Motor neuron (in vitro differentiated cells): ENCODE results near the gene ANKRD13B. TPM values are rescaled to one million over a fixed set of nuclear protein-coding genes. Genes with fewer than 3 reads are reported as not detected.
"Not testable (repeated sequence)": the region's sequence is repeated elsewhere in the genome, so short reads cannot be mapped to it uniquely, and the experiment has no call there.

Experiments used
- ATAC-seq, 8 experiments: fragments of 200-7000 bp; cut with Tn5 transposase; replicated peaks in 6 of 8; 2 replicates each; pipeline ENCODE4 v1.8.0; 2021; ENCODE audit warnings: mild to moderate bottlenecking in 8 of 8, moderate library complexity in 8 of 8
- H3K27ac ChIP-seq, 2 donors: fragments of 250-450 bp; sonication (Bioruptor Pico); 2 replicates each; pipeline ENCODE4 v1.9.0; 2021; ENCODE audit warnings: antibody characterized with exemption in 2 of 2, mild to moderate bottlenecking in 2 of 2, moderate library complexity in 1 of 2
- H3K4me1 ChIP-seq, 2 donors: fragments of 250-450 bp; sonication (Bioruptor Pico); replicated peaks in 1 of 2; 2 replicates each; pipeline ENCODE4 v1.6.1; 2021; ENCODE audit warnings: antibody characterized with exemption in 2 of 2, mild to moderate bottlenecking in 2 of 2, moderate library complexity in 1 of 2
- H3K4me3 ChIP-seq, 5 donors: fragments of 250-450 bp; sonication (Bioruptor Pico); 2 replicates each; pipeline ENCODE4 v1.9.0; 2021; ENCODE audit warnings: antibody characterized with exemption in 5 of 5, mild to moderate bottlenecking in 5 of 5, moderate library complexity in 4 of 5
- WGBS, 10 experiments: fragments of 450-650 bp; shearing (Covaris generic); methylation state at CpG; one replicate each; pipeline ENCODE4 v1.0.0; 2022; 5-methylcytosine and 5-hydroxymethylcytosine counted together
- in situ Hi-C, 9 experiments: fragments of 400-800 bp; cut with MboI; loops; one replicate each; pipeline ENCODE4 v1.15.0; 2021; ENCODE audit warnings: low sequenced_read_pairs in 9 of 9, low pct_unique_long_range_greater_than_20kb in 2 of 9; ENCODE audit not compliant: unreplicated experiment in 9 of 9
- total RNA-seq, 8 experiments: library from RNA; unstranded; fragments of 300-600 nt; gene quantifications; 2 replicates each; pipeline versions ENCODE4 v1.2.3 to v1.2.4, GENCODE V29; 2022

ANKRD13B gene
- 10 to 100 TPM in 7 of 8 experiments, 1 to 10 TPM in 1; 8.9 to 24.4 (median 17.8) TPM for total RNA-seq

- Histone ChIP-seq H3K4me3 (peak within 1 kb of the TSS; percentile 75 to 98 (median 88)), H3K27ac (peak within 1 kb of the TSS; percentile 68 to 79), H3K4me1 (peaks cover 58 to 62% of the 10 kb centered on the region in 2 donors)
- in situ Hi-C loops, result no loop called here
- 7 to 20% methylated on average over 1 to 3 of the region's 96 CpGs; no CpG with 5 or more reads in 8 of the 10 experiments for WGBS, 10 experiments
- peak in 5 of 8 experiments; percentile 6 to 21 (median 17) for ATAC-seq
These were observed at the start of gene ANKRD13B for GRCh38 chr17:29592850-29593551. Gene ANKRD13B (plus strand): TSS chr17:29593132. CDS start chr17:29593622, 490 bp downstream.

DNA sequence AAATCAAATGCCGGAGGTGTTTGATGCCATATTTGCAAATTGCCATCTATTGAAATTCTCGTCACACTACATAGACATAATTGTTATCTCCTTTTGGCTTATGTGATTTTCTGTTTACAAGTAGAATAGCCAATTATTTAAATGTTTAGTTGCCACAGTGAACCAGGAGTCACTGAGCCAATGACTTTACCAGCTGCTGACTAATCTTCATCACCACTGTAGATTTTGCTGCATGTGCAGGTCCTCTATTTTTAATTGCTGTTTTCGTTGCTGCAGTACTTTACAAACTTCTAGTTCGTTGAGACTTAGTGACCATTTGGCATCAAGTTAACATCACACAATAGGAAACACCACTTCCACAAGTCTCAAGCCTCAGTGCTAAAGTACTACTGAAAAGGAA lies 48.9 kb upstream of the ANKRD13B start:
- ATAC-seq, result no peak
- H3K4me3 ChIP-seq, result no peak overlapping the region
- in situ Hi-C loops, result loop anchor here in 3 of 9 experiments (25.0 kb wide), 2 partner anchors 157 to 182 kb away; partner anchors contain the start of gene TAOK1 (in 2 of the 3)
- H3K4me1 ChIP-seq, result peaks cover 0 to 7% of the 10 kb centered on the region in 2 donors
- 91 to 100% (median 100%) methylated on average over 1 to 4 of the region's 4 CpGs; no CpG with 5 or more reads in 3 of the 10 experiments for WGBS, 10 experiments
- H3K27ac ChIP-seq, result no peak overlapping the region

GRCh38 chr17:29546085-29546484 lies 46.8 kb upstream of the ANKRD13B start:
- Histone ChIP-seq H3K27ac (no peak overlapping the region), H3K4me1 (peaks cover 0 to 14% of the 10 kb centered on the region in 2 donors), H3K4me3 (no peak overlapping the region)
- 78 to 100% (median 100%) methylated on average over 1 of the region's 1 CpG; no CpG with 5 or more reads in 3 of the 10 experiments for WGBS, 10 experiments
- in situ Hi-C loops, result loop anchor here in 3 of 9 experiments (25.0 kb wide), 2 partner anchors 159 to 184 kb away; partner anchors contain the start of gene TAOK1 (in 2 of the 3)
- ATAC-seq, result peak in 4 of 8 experiments; percentile 58 to 92 (median 88)

DNA sequence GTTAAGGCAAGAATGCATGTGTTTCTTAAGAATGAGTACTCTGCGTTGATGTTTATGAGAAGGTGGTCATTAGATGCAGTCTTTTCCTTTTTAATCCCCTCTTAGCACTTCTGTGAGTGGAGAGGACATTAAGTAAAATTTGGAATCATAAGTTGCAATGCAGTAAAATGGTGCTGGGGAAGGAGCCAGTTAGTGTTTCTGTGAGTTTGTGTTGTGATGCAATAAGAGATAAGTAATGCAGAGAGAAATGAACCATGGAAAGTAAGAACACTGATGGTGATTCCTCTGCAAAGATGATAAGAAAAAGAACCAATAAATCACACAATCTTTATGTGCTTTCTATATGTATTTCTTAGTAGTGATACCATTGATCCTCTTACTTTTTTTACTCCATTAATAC lies 46.1 kb upstream of the ANKRD13B start:
- 60 to 100% (median 100%) methylated on average over 1 of the region's 1 CpG; no CpG with 5 or more reads in 5 of the 10 experiments for WGBS, 10 experiments
- H3K4me1 ChIP-seq, result peaks cover 0 to 14% of the 10 kb centered on the region in 2 donors
- H3K4me3 ChIP-seq, result no peak overlapping the region
- in situ Hi-C loops, result loop anchor here in 3 of 9 experiments (25.0 kb wide), 2 partner anchors 160 to 185 kb away; partner anchors contain the start of gene TAOK1 (in 2 of the 3)
- H3K27ac ChIP-seq, result no peak overlapping the region
- ATAC-seq, result no peak

- H3K27ac ChIP-seq, result no peak overlapping the region
- peaks cover 0 to 14% of the 10 kb centered on the region in 2 donors for H3K4me1 ChIP-seq
- peak in 4 of 8 experiments; percentile 48 to 83 (median 62) for ATAC-seq
- in situ Hi-C loops, result loop anchor here in 3 of 9 experiments (25.0 kb wide), 2 partner anchors 162 to 187 kb away; partner anchors contain the start of gene TAOK1 (in 2 of the 3)
- no peak overlapping the region for H3K4me3 ChIP-seq
- WGBS, 10 experiments, result 0 to 47% (median 21%) methylated on average over 1 to 5 of the region's 5 CpGs; no CpG with 5 or more reads in 1 of the 10 experiments
These were observed 43.6 kb upstream of the ANKRD13B start for GRCh38 chr17:29549177-29549923.

GRCh38 chr17:29555840-29556239 lies 37.1 kb upstream of the ANKRD13B start:
- Histone ChIP-seq H3K27ac (no peak overlapping the region), H3K4me1 (no peaks in the 10 kb centered on the region), H3K4me3 (no peak overlapping the region)
- ATAC-seq, result peak in 1 of 8 experiments; percentile 43
- in situ Hi-C loops, result loop anchor here in 2 of 9 experiments (25.0 kb wide), 1 partner anchor 169 kb away; the partner anchor contains the start of gene TAOK1 (in 2 of the 2)
- WGBS, 10 experiments, result 17 to 100% (median 28%) methylated on average over 1 to 3 of the region's 3 CpGs; no CpG with 5 or more reads in 3 of the 10 experiments

- Histone ChIP-seq H3K27ac (no peak overlapping the region), H3K4me3 (no peak overlapping the region), H3K4me1 (no peaks in the 10 kb centered on the region)
- in situ Hi-C loops, result loop anchor here in 2 of 9 experiments (25.0 kb wide), 1 partner anchor 170 kb away; the partner anchor contains the start of gene TAOK1 (in 2 of the 2)
- WGBS, 10 experiments, result 100% methylated on average over 1 of the region's 1 CpG; no CpG with 5 or more reads in 8 of the 10 experiments
- ATAC-seq, result peak in 3 of 8 experiments; percentile 80 to 91 (median 90)
These were observed 35.7 kb upstream of the ANKRD13B start for GRCh38 chr17:29557085-29557738.

DNA sequence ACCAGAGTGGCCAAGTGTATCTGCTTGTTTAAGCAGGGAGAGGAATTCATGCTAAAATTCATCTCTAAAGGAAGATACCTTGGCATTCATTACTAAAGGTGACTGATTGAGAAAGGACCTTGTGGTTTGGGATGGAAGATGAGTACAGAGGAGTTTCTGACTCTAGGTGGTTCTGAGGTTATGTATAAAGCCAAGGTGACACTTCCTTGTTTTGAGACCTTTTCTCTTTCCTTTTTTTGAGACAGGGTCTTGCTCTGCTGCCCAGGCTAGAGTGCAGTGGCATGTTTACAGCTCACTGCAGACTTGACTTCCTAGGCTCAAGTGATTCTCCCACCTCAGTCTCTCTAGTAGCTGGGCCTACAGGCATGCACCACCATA lies 35.2 kb upstream of the ANKRD13B start:
- in situ Hi-C loops, result loop anchor here in 2 of 9 experiments (25.0 kb wide), 1 partner anchor 170 kb away; the partner anchor contains the start of gene TAOK1 (in 2 of the 2)
- no peak overlapping the region for H3K27ac ChIP-seq
- ATAC-seq, result no peak
- no peaks in the 10 kb centered on the region for H3K4me1 ChIP-seq
- H3K4me3 ChIP-seq, result no peak overlapping the region

DNA sequence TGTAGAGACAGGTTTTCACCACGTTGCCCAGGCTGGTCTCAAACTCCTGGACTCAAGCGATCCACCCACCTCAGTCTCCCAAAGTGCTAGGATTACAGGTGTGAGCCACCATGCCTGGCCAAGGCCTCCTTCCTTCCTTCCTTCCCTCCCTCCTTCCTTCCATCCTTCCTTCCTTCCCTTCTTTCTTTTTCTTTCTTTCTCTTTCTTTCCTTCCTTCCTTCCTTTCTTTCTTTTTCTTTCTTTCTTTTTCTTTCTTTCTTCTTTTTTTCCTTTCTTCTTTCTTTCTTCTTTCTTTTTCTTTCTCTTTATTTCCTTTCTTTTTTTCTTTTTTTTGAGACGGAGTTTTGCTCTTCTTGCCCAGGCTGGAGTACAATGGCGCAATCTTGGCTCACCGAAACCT lies 34.8 kb upstream of the ANKRD13B start:
- not testable (repeated sequence) for H3K4me1 ChIP-seq, ATAC-seq, H3K4me3 ChIP-seq, H3K27ac ChIP-seq
- 86 to 100% (median 95%) methylated on average over 1 to 5 of the region's 5 CpGs; no CpG with 5 or more reads in 2 of the 10 experiments for WGBS, 10 experiments
- in situ Hi-C loops, result loop anchor here in 2 of 9 experiments (25.0 kb wide), 1 partner anchor 171 kb away; the partner anchor contains the start of gene TAOK1 (in 2 of the 2)

DNA sequence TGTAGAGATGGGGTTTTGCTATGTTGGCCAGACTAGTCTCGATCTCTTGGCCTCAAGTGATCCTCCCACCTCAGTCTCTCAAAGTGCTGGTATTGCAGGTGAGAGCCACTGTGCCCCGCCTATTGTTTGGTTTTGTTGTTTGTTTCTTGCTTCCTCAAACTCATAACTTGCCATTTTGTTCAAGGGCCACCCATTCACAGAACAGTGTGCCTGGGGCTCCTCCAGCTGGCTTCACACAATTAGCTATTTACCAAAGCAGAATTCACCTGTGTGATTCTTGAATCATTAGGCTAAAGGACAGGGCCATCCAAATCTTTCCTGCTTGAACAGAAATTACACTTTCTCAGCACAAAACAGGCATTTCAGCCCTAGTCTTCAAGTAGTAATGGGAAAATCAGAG lies 33.3 kb upstream of the ANKRD13B start:
- no peak overlapping the region for H3K4me3 ChIP-seq
- ATAC-seq, result no peak
- H3K27ac ChIP-seq, result no peak overlapping the region
- WGBS, 10 experiments, result 94 to 100% (median 100%) methylated on average over 1 to 2 of the region's 2 CpGs; no CpG with 5 or more reads in 6 of the 10 experiments
- in situ Hi-C loops, result loop anchor here in 2 of 9 experiments (25.0 kb wide), 1 partner anchor 172 kb away; the partner anchor contains the start of gene TAOK1 (in 2 of the 2)
- no peaks in the 10 kb centered on the region for H3K4me1 ChIP-seq

- Histone ChIP-seq H3K4me1 (peaks cover 0 to under 1% of the 10 kb centered on the region in 2 donors), H3K27ac (no peak overlapping the region), H3K4me3 (no peak overlapping the region)
- no peak for ATAC-seq
- 60 to 100% (median 75%) methylated on average over 1 to 5 of the region's 6 CpGs; no CpG with 5 or more reads in 2 of the 10 experiments for WGBS, 10 experiments
- in situ Hi-C loops, result loop anchor here in 2 of 9 experiments (25.0 kb wide), 1 partner anchor 173 kb away; the partner anchor contains the start of gene TAOK1 (in 2 of the 2)
These were observed 32.6 kb upstream of the ANKRD13B start for GRCh38 chr17:29560316-29560715.
